Adipocyte (in vitro differentiated cells): ENCODE measurements around the gene NOC3L.
A peak's percentile ranks its signal among the peaks of the same experiment; 100 is the strongest.
"Not testable (repeated sequence)": the region's sequence is repeated elsewhere in the genome, so short reads cannot be mapped to it uniquely, and the experiment has no call there.

Source experiments
- DNase-seq: peaks from one replicate; pipeline ENCODE4 v3.0.0-alpha.2; 2015; ENCODE audit warnings: low read depth
- H3K27me3 ChIP-seq: replicated peaks from 2 replicates; pipeline ENCODE4 v1.7.0; 2013; ENCODE audit warnings: mild to moderate bottlenecking, low read length, moderate library complexity; ENCODE audit not compliant: control insufficient read depth, insufficient read depth
- H3K36me3 ChIP-seq: 2 replicates; pipeline ENCODE4 v1.7.0; 2013; ENCODE audit warnings: low read length, mild to moderate bottlenecking, moderate library complexity; ENCODE audit not compliant: control insufficient read depth, insufficient read depth, severe bottlenecking
- H3K4me1 ChIP-seq: 2 replicates; pipeline ENCODE4 v1.7.0; 2013; ENCODE audit warnings: mild to moderate bottlenecking, low read length, moderate library complexity; ENCODE audit not compliant: control insufficient read depth, insufficient read depth
- H3K4me3 ChIP-seq: 2 replicates; pipeline ENCODE4 v1.7.0; 2013; ENCODE audit warnings: mild to moderate bottlenecking, low read length, moderate library complexity
- H3K9ac ChIP-seq: 2 replicates; pipeline ENCODE4 v1.7.0; 2013; ENCODE audit warnings: mild to moderate bottlenecking, low read length, moderate library complexity
- H3K9me3 ChIP-seq: 2 replicates; pipeline ENCODE4 v1.7.0; 2013; ENCODE audit warnings: mild to moderate bottlenecking, low read length, moderate library complexity; ENCODE audit not compliant: control insufficient read depth

NOC3L gene

DNA sequence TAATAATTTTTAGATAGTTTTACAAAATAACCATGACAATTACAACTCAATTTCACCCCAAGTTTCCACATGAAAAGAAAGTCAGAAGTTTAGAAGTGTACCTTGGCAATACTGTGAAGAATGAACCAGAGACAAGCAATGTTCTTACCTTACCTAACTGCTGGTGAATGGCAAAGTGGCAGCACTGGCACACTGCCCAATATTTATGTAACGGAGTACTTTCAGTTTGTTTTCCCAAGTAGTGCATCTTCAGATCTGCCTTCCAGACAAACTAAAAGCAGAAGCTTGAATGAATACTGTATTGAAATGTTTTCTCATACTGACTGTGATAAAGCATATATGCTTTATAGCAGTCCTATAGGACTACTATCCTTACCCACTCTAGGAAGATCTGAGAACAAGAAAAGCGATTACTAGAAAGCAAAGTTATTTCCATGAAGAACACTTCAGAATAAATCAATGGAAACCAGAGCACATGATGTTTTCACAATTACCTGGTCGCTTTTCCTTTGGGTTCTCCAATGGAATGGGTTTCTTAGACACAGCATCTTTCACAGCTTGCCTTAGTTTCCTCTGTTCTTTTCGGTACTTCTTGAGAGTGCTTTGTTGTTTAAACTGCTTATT lies 1.5 kb downstream of the NOC3L start:
- Histone ChIP-seq H3K4me1 (peaks cover 17% of the 10 kb centered on the region), H3K36me3 (peaks cover 17% of the 10 kb centered on the region), H3K9me3 (no peaks in the 10 kb centered on the region), H3K27me3 (no peaks in the 10 kb centered on the region), H3K4me3 (peak overlapping the region; percentile 99), H3K9ac (peak overlapping the region; percentile 17)
- peak; percentile 28 for DNase-seq

DNA sequence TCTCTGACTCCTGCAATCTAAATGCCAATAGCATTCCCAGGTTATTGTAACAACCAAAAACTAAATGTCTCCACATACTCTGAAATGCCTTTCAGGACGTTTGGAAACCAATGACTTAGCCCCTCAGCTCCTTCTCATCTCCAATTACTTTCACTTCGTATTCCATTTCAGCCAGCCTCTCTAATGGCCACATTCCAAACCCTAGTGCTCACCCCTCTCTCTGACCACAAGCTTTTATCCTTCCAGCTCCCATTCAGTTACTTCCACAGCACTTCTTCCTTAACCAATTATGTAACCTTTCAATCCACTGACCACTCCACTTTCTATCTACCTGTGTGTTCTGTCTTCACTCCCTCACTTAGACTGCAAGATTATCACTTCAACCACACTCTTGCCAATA lies 4.3 kb downstream of the NOC3L start:
- H3K9me3 ChIP-seq, result no peaks in the 10 kb centered on the region
- peaks cover 17% of the 10 kb centered on the region for H3K4me1 ChIP-seq
- H3K4me3 ChIP-seq, result peak overlapping the region; percentile 9
- peak; percentile 95 for DNase-seq
- peak overlapping the region; percentile 3 for H3K9ac ChIP-seq
- no peaks in the 10 kb centered on the region for H3K27me3 ChIP-seq
- peaks cover 44% of the 10 kb centered on the region for H3K36me3 ChIP-seq

GRCh38 chr10:94357193-94357592 lies 5.5 kb downstream of the NOC3L start:
- no peak overlapping the region for H3K9ac ChIP-seq
- H3K27me3 ChIP-seq, result no peaks in the 10 kb centered on the region
- DNase-seq, result no peak
- peaks cover 12% of the 10 kb centered on the region for H3K4me1 ChIP-seq
- no peak overlapping the region for H3K4me3 ChIP-seq
- H3K36me3 ChIP-seq, result peaks cover 57% of the 10 kb centered on the region
- H3K9me3 ChIP-seq, result no peaks in the 10 kb centered on the region

DNA sequence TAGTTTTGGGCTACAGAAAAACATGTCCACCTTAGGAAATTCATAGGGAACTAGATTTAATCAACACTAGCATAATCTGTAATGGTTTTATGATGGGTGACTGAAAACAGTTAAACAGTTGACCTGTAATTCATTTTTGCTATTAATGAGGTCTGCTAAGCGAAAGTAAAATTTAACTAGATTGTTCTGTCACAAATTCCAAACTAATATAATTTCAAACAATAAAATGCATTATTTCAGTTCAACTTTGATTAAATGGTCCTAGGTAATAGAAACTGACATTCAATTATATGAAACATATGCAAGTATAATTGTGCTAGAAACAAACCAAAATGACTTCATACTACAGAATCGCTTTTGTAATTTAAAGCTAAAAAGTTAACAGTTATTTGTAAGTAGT lies 6.9 kb downstream of the NOC3L start:
- no peak for DNase-seq
- Histone ChIP-seq H3K9ac (no peak overlapping the region), H3K36me3 (peaks cover 69% of the 10 kb centered on the region), H3K9me3 (no peaks in the 10 kb centered on the region), H3K4me1 (peaks cover 3% of the 10 kb centered on the region), H3K4me3 (no peak overlapping the region), H3K27me3 (no peaks in the 10 kb centered on the region)

GRCh38 chr10:94353336-94353735 lies 9.4 kb downstream of the NOC3L start:
- peaks cover 82% of the 10 kb centered on the region for H3K36me3 ChIP-seq

DNA sequence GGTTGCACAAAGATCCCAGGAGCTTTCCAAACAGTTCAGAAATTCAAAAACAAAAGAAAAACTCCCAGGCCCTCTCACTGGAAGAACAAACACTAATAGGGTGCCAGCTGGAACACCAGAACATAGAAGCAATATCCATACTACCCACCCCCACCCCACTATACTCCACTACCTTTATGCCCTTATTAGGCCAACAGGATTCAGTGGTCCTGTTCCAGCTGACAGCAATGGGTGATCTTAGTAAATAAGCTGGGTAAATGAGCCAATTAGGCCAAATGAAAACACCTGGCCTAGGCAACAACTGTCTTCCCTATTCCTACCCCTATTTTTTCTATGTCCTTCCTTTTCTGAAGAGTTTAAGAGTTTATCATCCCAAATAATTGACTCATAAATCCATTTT lies 11.7 kb downstream of the NOC3L start:
- H3K27me3 ChIP-seq, result no peaks in the 10 kb centered on the region
- no peak overlapping the region for H3K9ac ChIP-seq
- peaks cover 83% of the 10 kb centered on the region for H3K36me3 ChIP-seq

More at GRCh38 chr10:94353336-94353735, 9.4 kb downstream of the NOC3L start:
- no peaks in the 10 kb centered on the region for H3K27me3 ChIP-seq
- H3K4me1 ChIP-seq, result peaks cover 8% of the 10 kb centered on the region
- H3K9me3 ChIP-seq, result no peaks in the 10 kb centered on the region
- DNase-seq, result no peak
- no peak overlapping the region for H3K4me3 ChIP-seq
- no peak overlapping the region for H3K9ac ChIP-seq

DNA sequence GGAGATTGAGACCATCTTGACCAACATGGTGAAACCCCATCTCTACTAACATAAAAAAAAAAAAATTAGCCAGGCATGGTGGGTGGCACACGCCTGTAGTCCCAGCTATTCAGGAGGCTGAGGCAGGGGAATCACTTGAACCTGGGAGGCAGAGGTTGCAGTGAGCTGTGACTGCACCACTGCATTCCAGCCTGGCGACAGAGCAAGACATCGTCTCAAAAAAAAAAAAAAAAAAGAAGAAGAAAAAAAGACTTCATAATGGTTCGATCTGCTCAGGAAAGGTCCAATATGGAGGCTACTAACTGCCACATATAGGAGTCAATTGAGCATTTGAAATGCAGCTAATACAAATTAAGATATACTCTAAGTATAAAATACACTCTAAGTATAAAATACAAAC lies 12.2 kb downstream of the NOC3L start:
- H3K9ac ChIP-seq, H3K27me3 ChIP-seq, DNase-seq, H3K4me1 ChIP-seq, H3K9me3 ChIP-seq, H3K4me3 ChIP-seq: not testable (repeated sequence)
- peaks cover 83% of the 10 kb centered on the region for H3K36me3 ChIP-seq

More for the DNA sequence above, 11.7 kb downstream of the NOC3L start:
- Histone ChIP-seq H3K4me3 (no peak overlapping the region), H3K9me3 (no peaks in the 10 kb centered on the region), H3K4me1 (peaks cover 8% of the 10 kb centered on the region)
- no peak for DNase-seq

DNA sequence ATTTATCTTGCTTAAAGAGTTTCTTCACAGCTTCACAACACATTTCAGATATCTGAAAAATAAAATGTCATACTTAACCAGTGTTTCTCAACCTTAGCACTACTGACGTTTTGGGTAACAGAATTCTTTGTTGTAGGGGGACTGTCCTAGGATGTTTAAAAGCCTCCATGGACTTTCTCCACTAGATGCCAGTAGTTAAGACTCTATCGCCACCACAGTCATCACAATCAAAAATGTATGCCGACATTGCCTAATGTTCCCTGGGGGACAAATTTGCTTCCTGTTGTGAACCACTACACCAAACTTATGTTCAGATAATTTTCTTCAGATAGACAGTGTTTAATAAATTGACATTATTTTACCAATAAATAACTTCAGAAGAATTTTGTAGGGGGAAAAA lies 13.4 kb downstream of the NOC3L start:
- Histone ChIP-seq H3K36me3 (peaks cover 83% of the 10 kb centered on the region), H3K9ac (peak overlapping the region; percentile 4), H3K27me3 (no peaks in the 10 kb centered on the region), H3K4me3 (no peak overlapping the region), H3K9me3 (no peaks in the 10 kb centered on the region), H3K4me1 (peaks cover 8% of the 10 kb centered on the region)
- DNase-seq, result no peak

DNA sequence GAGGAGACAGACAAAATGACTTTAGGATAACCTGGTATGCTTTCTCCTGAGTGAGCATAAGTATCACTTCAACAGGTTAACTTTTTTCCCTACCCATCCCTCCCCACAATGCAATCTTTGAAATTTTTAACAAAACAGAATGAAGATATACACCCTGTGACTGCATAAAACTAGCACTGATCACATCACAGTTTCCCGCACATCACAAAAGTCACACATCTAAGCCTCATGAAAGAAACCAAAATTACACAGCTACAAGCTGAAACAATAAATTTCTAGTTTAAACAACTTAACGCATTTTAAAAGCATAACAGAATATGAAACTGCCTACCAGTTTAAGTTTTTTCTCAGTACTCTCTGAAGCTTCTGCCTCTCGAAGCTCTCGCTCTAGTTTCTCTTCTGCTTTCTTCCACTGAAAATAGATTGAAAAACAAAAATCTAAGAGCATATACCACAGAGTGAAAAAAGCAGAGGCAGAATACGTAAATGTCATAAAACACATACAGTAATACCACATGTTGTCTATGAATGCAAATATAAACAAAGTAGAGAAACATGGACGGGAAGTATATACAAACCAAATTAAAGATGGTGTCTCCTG lies 18.1 kb downstream of the NOC3L start:
- H3K9ac ChIP-seq, result no peak overlapping the region
- H3K4me1 ChIP-seq, result peaks cover 5% of the 10 kb centered on the region
- peaks cover 85% of the 10 kb centered on the region for H3K36me3 ChIP-seq
- DNase-seq, result no peak
- no peaks in the 10 kb centered on the region for H3K9me3 ChIP-seq
- H3K27me3 ChIP-seq, result no peaks in the 10 kb centered on the region
- no peak overlapping the region for H3K4me3 ChIP-seq

DNA sequence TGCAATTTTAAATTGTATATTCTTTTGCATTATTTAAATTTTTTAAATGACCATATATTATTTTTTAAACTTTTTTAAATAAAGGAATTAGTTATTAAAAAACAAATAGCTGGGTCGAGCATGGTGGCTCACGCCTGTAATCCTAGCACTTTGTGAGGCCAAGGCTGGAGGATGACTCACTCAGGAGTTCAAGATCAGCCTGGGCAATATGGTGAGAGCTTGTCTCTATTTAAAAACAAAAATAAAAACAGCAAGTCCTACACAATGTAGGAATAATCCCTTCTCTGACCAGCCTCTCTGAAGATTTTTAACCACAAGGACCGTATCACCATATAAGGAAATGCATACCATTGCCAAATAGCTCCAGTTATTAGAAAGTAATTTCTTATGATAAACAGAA lies 19.6 kb downstream of the NOC3L start:
- Histone ChIP-seq H3K9me3 (no peaks in the 10 kb centered on the region), H3K9ac (no peak overlapping the region), H3K36me3 (peaks cover 90% of the 10 kb centered on the region), H3K4me3 (no peak overlapping the region), H3K4me1 (no peaks in the 10 kb centered on the region), H3K27me3 (no peaks in the 10 kb centered on the region)
- no peak for DNase-seq

DNA sequence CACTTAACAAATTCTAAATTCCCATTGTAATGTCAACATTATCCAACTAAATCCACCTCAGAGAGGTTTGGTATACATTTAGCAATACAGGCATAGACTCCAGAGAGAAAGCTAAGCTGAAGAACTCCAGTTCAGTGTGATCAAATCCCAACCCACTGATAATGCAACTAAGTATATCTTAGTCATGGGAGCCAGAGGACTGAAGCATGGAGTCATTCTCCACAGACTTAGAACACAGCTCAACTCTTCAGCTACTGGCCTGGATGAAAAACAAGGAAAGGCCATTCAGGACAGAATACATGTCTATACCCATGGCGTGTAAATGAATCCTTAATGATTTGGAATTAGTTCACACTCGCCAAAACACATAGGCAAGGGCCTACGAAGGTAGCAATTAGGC lies 27.9 kb downstream of the NOC3L start:
- no peaks in the 10 kb centered on the region for H3K4me1 ChIP-seq
- H3K36me3 ChIP-seq, result peaks cover 98% of the 10 kb centered on the region
- no peaks in the 10 kb centered on the region for H3K9me3 ChIP-seq
- no peak overlapping the region for H3K4me3 ChIP-seq
- H3K9ac ChIP-seq, result no peak overlapping the region
- DNase-seq, result no peak
- H3K27me3 ChIP-seq, result no peaks in the 10 kb centered on the region

- Histone ChIP-seq H3K4me3 (no peak overlapping the region), H3K4me1 (peaks cover 12% of the 10 kb centered on the region), H3K36me3 (peaks cover 82% of the 10 kb centered on the region), H3K9me3 (no peaks in the 10 kb centered on the region), H3K9ac (no peak overlapping the region), H3K27me3 (no peaks in the 10 kb centered on the region)
- no peak for DNase-seq
These were observed 29.7 kb downstream of the NOC3L start for GRCh38 chr10:94333051-94333450.
